ENCODE results near the gene NEXN. TPM values are rescaled to one million over a fixed set of nuclear protein-coding genes. Genes with fewer than 3 reads are reported as not detected.

The NEXN gene
- total RNA-seq, 2 donors from 2014 or later = 0.90 to 4.5 TPM

- no peak overlapping the region for H3K27ac Mint-ChIP-seq
- H3K36me3 Mint-ChIP-seq (ENCODE audit: low read depth) = peaks cover 9% of the 10 kb centered on the region
Measured at GRCh38 chr1:77955709-77956108, 67.3 kb downstream of the NEXN start.

GRCh38 chr1:77956464-77956863, 68.0 kb downstream of the NEXN start:
- H3K4me1 Mint-ChIP-seq = peaks cover 21% of the 10 kb centered on the region
- no peak overlapping the region for H3K27ac Mint-ChIP-seq
- ATAC-seq (no peak), DNase-seq (no peak)
- no peaks in the 10 kb centered on the region for H3K9me3 ChIP-seq (ENCODE audit: control insufficient read depth, low read length, poor library complexity, severe bottlenecking)
- H3K4me3 Mint-ChIP-seq = no peak overlapping the region
- H3K36me3 Mint-ChIP-seq (ENCODE audit: low read depth) = peaks cover 12% of the 10 kb centered on the region
- H3K27me3 Mint-ChIP-seq = no peaks in the 10 kb centered on the region

More at GRCh38 chr1:77955709-77956108, 67.3 kb downstream of the NEXN start:
- Mint-ChIP-seq H3K4me1 (peaks cover 16% of the 10 kb centered on the region), H3K27me3 (no peaks in the 10 kb centered on the region), H3K4me3 (no peak overlapping the region)
- no peak for ATAC-seq
- DNase-seq = no peak
- no peaks in the 10 kb centered on the region for H3K9me3 ChIP-seq (ENCODE audit: control insufficient read depth, low read length, poor library complexity, severe bottlenecking)

- H3K9me3 ChIP-seq (ENCODE audit: control insufficient read depth, low read length, poor library complexity, severe bottlenecking) = no peaks in the 10 kb centered on the region
- Mint-ChIP-seq H3K36me3 (ENCODE audit: low read depth) (peaks cover 16% of the 10 kb centered on the region), H3K27me3 (no peaks in the 10 kb centered on the region), H3K4me1 (peaks cover 26% of the 10 kb centered on the region), H3K4me3 (peak overlapping the region; percentile 78), H3K27ac (peak overlapping the region; percentile 81)
- no peak for ATAC-seq
- DNase-seq = no peak
Measured at GRCh38 chr1:77958391-77958790, 70.0 kb downstream of the NEXN start.

GRCh38 chr1:77958850-77959249, 70.4 kb downstream of the NEXN start:
- Mint-ChIP-seq H3K4me3 (peak overlapping the region; percentile 78), H3K4me1 (peaks cover 26% of the 10 kb centered on the region), H3K27me3 (no peaks in the 10 kb centered on the region), H3K36me3 (ENCODE audit: low read depth) (peaks cover 16% of the 10 kb centered on the region), H3K27ac (peak overlapping the region; percentile 81)
- no peak for DNase-seq
- no peaks in the 10 kb centered on the region for H3K9me3 ChIP-seq (ENCODE audit: control insufficient read depth, low read length, poor library complexity, severe bottlenecking)
- ATAC-seq = no peak

- DNase-seq = no peak
- peak overlapping the region; percentile 37 for H3K27ac Mint-ChIP-seq
- ATAC-seq = no peak
- peaks cover 22% of the 10 kb centered on the region for H3K36me3 Mint-ChIP-seq (ENCODE audit: low read depth)
- H3K9me3 ChIP-seq (ENCODE audit: control insufficient read depth, low read length, poor library complexity, severe bottlenecking) = no peaks in the 10 kb centered on the region
- peaks cover 32% of the 10 kb centered on the region for H3K4me1 Mint-ChIP-seq
- no peak overlapping the region for H3K4me3 Mint-ChIP-seq
- H3K27me3 Mint-ChIP-seq = no peaks in the 10 kb centered on the region
Measured at GRCh38 chr1:77961392-77961791, 73.0 kb downstream of the NEXN start.

GRCh38 chr1:77966291-77966690, 77.9 kb downstream of the NEXN start:
- Mint-ChIP-seq H3K4me1 (peaks cover 25% of the 10 kb centered on the region), H3K27ac (peak overlapping the region; percentile 82), H3K4me3 (peak overlapping the region; percentile 70), H3K36me3 (ENCODE audit: low read depth) (peaks cover 17% of the 10 kb centered on the region), H3K27me3 (no peaks in the 10 kb centered on the region)
- no peak for DNase-seq
- H3K9me3 ChIP-seq (ENCODE audit: control insufficient read depth, low read length, poor library complexity, severe bottlenecking) = no peaks in the 10 kb centered on the region
- ATAC-seq = no peak

- H3K27ac Mint-ChIP-seq = no peak overlapping the region
- H3K27me3 Mint-ChIP-seq = no peaks in the 10 kb centered on the region
- no peaks in the 10 kb centered on the region for H3K9me3 ChIP-seq (ENCODE audit: control insufficient read depth, low read length, poor library complexity, severe bottlenecking)
- no peak overlapping the region for H3K4me3 Mint-ChIP-seq
- ATAC-seq (peak; percentile 13), DNase-seq (no peak)
- H3K4me1 Mint-ChIP-seq = peaks cover 31% of the 10 kb centered on the region
- peaks cover 10% of the 10 kb centered on the region for H3K36me3 Mint-ChIP-seq (ENCODE audit: low read depth)
Measured at GRCh38 chr1:77970192-77970591, 81.8 kb downstream of the NEXN start.

- H3K36me3 Mint-ChIP-seq (ENCODE audit: low read depth) = peaks cover 6% of the 10 kb centered on the region
- no peak for ATAC-seq
- H3K4me1 Mint-ChIP-seq = peaks cover 39% of the 10 kb centered on the region
- no peak for DNase-seq
- H3K4me3 Mint-ChIP-seq = peak overlapping the region; percentile 33
- no peaks in the 10 kb centered on the region for H3K9me3 ChIP-seq (ENCODE audit: control insufficient read depth, low read length, poor library complexity, severe bottlenecking)
- H3K27ac Mint-ChIP-seq = peak overlapping the region; percentile 37
- no peaks in the 10 kb centered on the region for H3K27me3 Mint-ChIP-seq
Measured at GRCh38 chr1:77972080-77972479, 83.7 kb downstream of the NEXN start.

GRCh38 chr1:77975386-77975785, 87.0 kb downstream of the NEXN start:
- DNase-seq (no peak), ATAC-seq (no peak)
- H3K36me3 Mint-ChIP-seq (ENCODE audit: low read depth) = peaks cover 2% of the 10 kb centered on the region
- H3K27ac Mint-ChIP-seq = no peak overlapping the region
- peaks cover 31% of the 10 kb centered on the region for H3K4me1 Mint-ChIP-seq
- no peak overlapping the region for H3K4me3 Mint-ChIP-seq
- no peaks in the 10 kb centered on the region for H3K9me3 ChIP-seq (ENCODE audit: control insufficient read depth, low read length, poor library complexity, severe bottlenecking)
- H3K27me3 Mint-ChIP-seq = no peaks in the 10 kb centered on the region

GRCh38 chr1:77975907-77976306, 87.5 kb downstream of the NEXN start:
- Mint-ChIP-seq H3K27me3 (no peaks in the 10 kb centered on the region), H3K4me3 (no peak overlapping the region), H3K27ac (no peak overlapping the region), H3K4me1 (peaks cover 34% of the 10 kb centered on the region), H3K36me3 (ENCODE audit: low read depth) (peaks cover 2% of the 10 kb centered on the region)
- ATAC-seq (no peak), DNase-seq (no peak)
- H3K9me3 ChIP-seq (ENCODE audit: control insufficient read depth, low read length, poor library complexity, severe bottlenecking) = no peaks in the 10 kb centered on the region

- Mint-ChIP-seq H3K27ac (no peak overlapping the region), H3K27me3 (no peaks in the 10 kb centered on the region), H3K36me3 (ENCODE audit: low read depth) (peaks cover 2% of the 10 kb centered on the region), H3K4me1 (peaks cover 31% of the 10 kb centered on the region), H3K4me3 (no peak overlapping the region)
- ATAC-seq (no peak), DNase-seq (no peak)
- no peaks in the 10 kb centered on the region for H3K9me3 ChIP-seq (ENCODE audit: control insufficient read depth, low read length, poor library complexity, severe bottlenecking)
Measured at GRCh38 chr1:77976433-77977076, 88.1 kb downstream of the NEXN start.

GRCh38 chr1:77977989-77978292, 89.5 kb downstream of the NEXN start:
- H3K27ac Mint-ChIP-seq = no peak overlapping the region

GRCh38 chr1:77978293-77978968, 90.0 kb downstream of the NEXN start:
- ATAC-seq = peak; percentile 65
- Mint-ChIP-seq H3K36me3 (ENCODE audit: low read depth) (peaks cover 2% of the 10 kb centered on the region), H3K4me1 (peaks cover 27% of the 10 kb centered on the region), H3K27me3 (no peaks in the 10 kb centered on the region), H3K4me3 (no peak overlapping the region), H3K27ac (no peak overlapping the region)
- DNase-seq = peak; percentile 41 to 61 (median 59)
- no peaks in the 10 kb centered on the region for H3K9me3 ChIP-seq (ENCODE audit: control insufficient read depth, low read length, poor library complexity, severe bottlenecking)

More at GRCh38 chr1:77977989-77978292, 89.5 kb downstream of the NEXN start:
- H3K4me1 Mint-ChIP-seq = peaks cover 27% of the 10 kb centered on the region
- DNase-seq = no peak
- H3K27me3 Mint-ChIP-seq = no peaks in the 10 kb centered on the region
- H3K36me3 Mint-ChIP-seq (ENCODE audit: low read depth) = peaks cover 2% of the 10 kb centered on the region
- H3K4me3 Mint-ChIP-seq = no peak overlapping the region
- H3K9me3 ChIP-seq (ENCODE audit: control insufficient read depth, low read length, poor library complexity, severe bottlenecking) = no peaks in the 10 kb centered on the region
- no peak for ATAC-seq

Measured in T-helper 17 cell (primary cell).